Coronary artery (tissue), 2 donors: ENCODE measurements around the gene TPSG1.
"Not testable (repeated sequence)": the region's sequence is repeated elsewhere in the genome, so short reads cannot be mapped to it uniquely, and the experiment has no call there.

Source experiments
- DNase-seq: peaks from one replicate; pipeline ENCODE4 v3.0.0-alpha.2; 2017; ENCODE audit warnings: low spot score
- H3K27ac ChIP-seq, 2 donors: fragments of 200-600 bp; sonication (generic); one replicate each; pipeline ENCODE4 v1.5.1; 2016 to 2019
- H3K4me3 ChIP-seq: fragments of 200-600 bp; sonication (generic); 2 replicates; pipeline ENCODE4 v1.5.1; 2016; ENCODE audit warnings: mild to moderate bottlenecking, moderate library complexity
- CTCF ChIP-seq: fragments of 200-600 bp; sonication (generic); IDR thresholded peaks from one replicate; pipeline ENCODE4 v1.5.1; 2019; ENCODE audit warnings: antibody characterized with exemption

TPSG1 gene

GRCh38 chr16:1230471-1231212, 5.6 kb upstream of the TPSG1 start:
- not testable (repeated sequence) for DNase-seq, H3K27ac ChIP-seq, H3K4me3 ChIP-seq

- not testable (repeated sequence) for H3K27ac ChIP-seq, H3K4me3 ChIP-seq, DNase-seq
Measured at GRCh38 chr16:1230084-1230470, 5.0 kb upstream of the TPSG1 start, which contains the start of gene TPSB2. TSS of gene TPSB2 (minus strand) at chr16:1230184. CDS start at chr16:1229951, 233 bp downstream.

DNA sequence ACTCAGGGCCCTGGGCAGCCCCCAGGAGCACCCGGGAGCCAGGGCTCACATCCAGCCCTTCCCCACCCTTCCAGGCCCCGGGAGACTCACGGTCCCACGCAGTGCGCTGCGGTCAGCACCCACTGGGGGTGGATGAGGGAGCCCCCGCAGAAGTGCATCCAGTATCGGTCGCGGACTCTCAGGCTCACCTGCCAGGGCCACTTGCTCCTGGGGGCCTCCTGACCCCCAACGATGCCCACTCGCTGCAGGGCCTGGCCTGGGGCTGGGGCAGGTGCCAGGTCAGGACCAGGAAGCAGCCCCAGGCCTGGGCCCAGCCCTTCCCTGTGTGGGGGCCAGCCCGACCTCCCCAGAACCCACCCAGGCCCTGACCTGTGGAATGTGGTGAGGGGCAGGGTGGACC, 4.4 kb upstream of the TPSG1 start:
- not testable (repeated sequence) for DNase-seq, H3K4me3 ChIP-seq, H3K27ac ChIP-seq

DNA sequence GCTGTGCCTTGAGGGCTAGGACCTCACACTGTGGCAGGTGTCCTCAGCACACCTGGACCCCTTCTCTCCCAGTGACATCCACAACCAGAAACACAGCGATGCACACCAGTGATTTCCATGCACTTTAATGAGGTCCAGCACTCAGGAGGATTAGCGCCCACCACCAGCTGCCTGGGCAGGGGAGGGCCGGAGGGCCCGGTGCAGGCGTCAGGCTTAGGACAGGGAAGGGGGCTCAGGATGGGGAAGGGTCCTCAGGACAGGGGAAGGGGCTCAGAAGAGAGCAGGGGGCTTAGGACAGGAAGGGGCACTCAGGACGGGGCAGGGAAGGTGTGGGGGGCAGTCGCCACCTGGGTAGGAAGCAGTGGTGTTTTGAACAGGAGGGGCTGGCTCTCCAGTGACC, 3.2 kb upstream of the TPSG1 start:
- not testable (repeated sequence) for H3K4me3 ChIP-seq, DNase-seq, H3K27ac ChIP-seq

DNA sequence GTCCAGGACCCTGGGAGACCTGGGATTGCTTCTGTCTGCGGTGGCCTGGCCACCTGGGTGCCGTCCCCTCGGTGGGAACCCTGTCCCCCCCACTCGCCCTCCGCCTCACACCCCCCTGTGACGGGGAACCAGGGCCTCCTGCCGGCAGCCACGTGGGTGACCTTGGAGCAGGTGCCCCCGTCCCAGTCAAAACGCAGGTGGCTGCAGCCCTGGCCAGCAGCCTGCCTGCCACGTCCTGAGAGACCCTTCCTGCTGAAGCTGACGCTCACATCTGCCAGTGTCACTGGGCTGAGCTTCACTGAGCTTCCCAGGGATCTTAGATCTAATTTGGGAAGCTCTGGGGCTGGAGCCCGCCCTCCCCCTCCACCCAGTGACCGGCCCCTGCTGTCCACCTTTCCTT, 1.6 kb upstream of the TPSG1 start:
- not testable (repeated sequence) for H3K4me3 ChIP-seq, H3K27ac ChIP-seq, DNase-seq

GRCh38 chr16:1225728-1226311, 752 bp upstream of the TPSG1 start:
- H3K27ac ChIP-seq, DNase-seq, H3K4me3 ChIP-seq: not testable (repeated sequence)

DNA sequence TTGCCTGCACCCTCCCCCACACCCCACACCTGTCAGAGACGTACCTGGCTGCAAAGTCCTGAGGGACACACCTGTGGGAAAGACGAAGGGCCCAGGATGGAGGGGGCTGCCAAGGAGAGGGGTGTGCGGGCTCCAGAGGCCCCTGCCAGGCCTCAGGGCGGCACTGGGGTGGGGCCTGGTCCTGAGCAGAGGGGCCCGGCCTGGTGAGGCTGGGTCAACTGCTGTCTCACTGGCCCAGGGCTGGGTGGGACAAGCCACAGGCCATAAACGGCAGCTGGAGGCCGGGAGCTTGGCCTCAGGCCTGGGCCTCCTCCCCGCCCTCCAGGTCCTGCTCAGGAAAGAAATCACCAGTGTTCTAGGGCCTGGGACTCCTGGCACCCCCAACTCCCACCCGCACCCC, 510 bp downstream of the TPSG1 start:
- TF ChIP-seq CTCF: no peak
- no peak for DNase-seq

GRCh38 chr16:1223355-1224214, 1.5 kb downstream of the TPSG1 start:
- Histone ChIP-seq H3K27ac (no peak overlapping the region), H3K4me3 (no peak overlapping the region)
- DNase-seq: no peak
- TF ChIP-seq CTCF: no peak

More for the DNA sequence above, 510 bp downstream of the TPSG1 start:
- Histone ChIP-seq H3K27ac (no peak overlapping the region), H3K4me3 (no peak overlapping the region)

GRCh38 chr16:1222553-1223354, 2.3 kb downstream of the TPSG1 start:
- TF ChIP-seq CTCF: no peak
- no peak for DNase-seq
- Histone ChIP-seq H3K4me3 (no peak overlapping the region), H3K27ac (no peak overlapping the region)
